Uterus (tissue), 2 donors: ENCODE measurements around the gene GMPPA.

ENCODE experiments used
- CTCF ChIP-seq, 4 experiments: fragments of 200-600 bp in 2 of 4; fragments of 450-650 bp in 2 of 4; sonication (generic) in 2 of 4; IDR thresholded peaks; one replicate each; pipeline ENCODE4 v1.5.1; 2016 to 2019; ENCODE audit warnings: antibody characterized with exemption in 4 of 4, mild to moderate bottlenecking in 2 of 4, moderate library complexity in 1 of 4
- POLR2A ChIP-seq, 2 donors: fragments of 450-650 bp; IDR thresholded peaks; one replicate each; pipeline ENCODE4 v1.6.1; 2016; ENCODE audit warnings: antibody characterized with exemption in 2 of 2, mild to moderate bottlenecking in 1 of 2, moderate library complexity in 1 of 2

GRCh38 chr2:219537657-219538488 lies 39.2 kb downstream of the GMPPA start:
- no peak for TF ChIP-seq CTCF (IDR thresholded peaks at IDR 0.05)
- no peak for TF ChIP-seq POLR2A (IDR thresholded peaks at IDR 0.05)
